GM12891 (cell line): ENCODE data around the gene ACLY.
"Not testable (repeated sequence)": the region's sequence is repeated elsewhere in the genome, so short reads cannot be mapped to it uniquely, and the experiment has no call there.

Experiments used
- PAX5 ChIP-seq: IDR thresholded peaks from 2 replicates; pipeline ENCODE4 v1.6.1; 2011; ENCODE audit warnings: low read length, moderate library complexity, mild to moderate bottlenecking; ENCODE audit not compliant: insufficient read depth, severe bottlenecking
- POLR2A ChIP-seq: IDR thresholded peaks from 2 replicates; pipeline ENCODE4 v1.6.1; 2011; ENCODE audit warnings: low read depth, low read length, control low read depth
- POLR2AphosphoS5 ChIP-seq: IDR thresholded peaks from 2 replicates; pipeline ENCODE4 v1.6.1; 2011; ENCODE audit warnings: low read depth, low read length, control low read depth
- POU2F2 ChIP-seq: IDR thresholded peaks from 2 replicates; pipeline ENCODE4 v1.6.1; 2011; ENCODE audit warnings: low read depth, mild to moderate bottlenecking, control low read depth, low read length, moderate library complexity
- SPI1 ChIP-seq: IDR thresholded peaks from 2 replicates; pipeline ENCODE4 v1.6.1; 2011; ENCODE audit warnings: low read depth, low read length, control low read depth
- TAF1 ChIP-seq: IDR thresholded peaks from 2 replicates; pipeline ENCODE4 v1.6.1; 2011; ENCODE audit warnings: low read depth, low read length, control low read depth

- not testable (repeated sequence) for TF ChIP-seq TAF1, POLR2A, POLR2AphosphoS5, POU2F2, SPI1, PAX5
Measured at GRCh38 chr17:41839448-41839847, 79.3 kb downstream of the ACLY start.
